Brain microvascular endothelial cell (primary cell): Measurements from ENCODE around the gene USP10.

Experiments
- DNase-seq: peaks from one replicate; pipeline ENCODE4 v3.0.0-alpha.2; 2020
- H3K27ac ChIP-seq: fragments of 250-450 bp; sonication (Bioruptor Pico); 2 replicates; pipeline ENCODE4 v1.5.1; 2020; ENCODE audit warnings: mild to moderate bottlenecking, moderate library complexity
- H3K27me3 ChIP-seq: fragments of 250-450 bp; sonication (Bioruptor Pico); replicated peaks from 2 replicates; pipeline ENCODE4 v1.5.1; 2020; ENCODE audit warnings: mild to moderate bottlenecking
- H3K36me3 ChIP-seq: fragments of 250-450 bp; sonication (Bioruptor Pico); replicated peaks from 2 replicates; pipeline ENCODE4 v1.5.1; 2020; ENCODE audit warnings: mild to moderate bottlenecking
- H3K4me3 ChIP-seq: 2 replicates; pipeline ENCODE4 v1.5.1; 2011; ENCODE audit warnings: low read depth, mild to moderate bottlenecking, control low read depth, low read length, moderate library complexity
- in situ Hi-C: cut with HindIII; loops from 2 replicates; pipeline ENCODE4 v1.10.0; 2017; ENCODE audit warnings: low sequenced_read_pairs, low pct_ligation_motif_present
- TF ChIP-seq, protein P1 (sequence below): IDR thresholded peaks from 2 replicates; pipeline ENCODE4 v1.5.1; 2011; ENCODE audit warnings: low read depth, mild to moderate bottlenecking, moderate library complexity, low read length, control low read depth, inconsistent platforms; ENCODE audit errors: missing control alignments

USP10 gene

DNA sequence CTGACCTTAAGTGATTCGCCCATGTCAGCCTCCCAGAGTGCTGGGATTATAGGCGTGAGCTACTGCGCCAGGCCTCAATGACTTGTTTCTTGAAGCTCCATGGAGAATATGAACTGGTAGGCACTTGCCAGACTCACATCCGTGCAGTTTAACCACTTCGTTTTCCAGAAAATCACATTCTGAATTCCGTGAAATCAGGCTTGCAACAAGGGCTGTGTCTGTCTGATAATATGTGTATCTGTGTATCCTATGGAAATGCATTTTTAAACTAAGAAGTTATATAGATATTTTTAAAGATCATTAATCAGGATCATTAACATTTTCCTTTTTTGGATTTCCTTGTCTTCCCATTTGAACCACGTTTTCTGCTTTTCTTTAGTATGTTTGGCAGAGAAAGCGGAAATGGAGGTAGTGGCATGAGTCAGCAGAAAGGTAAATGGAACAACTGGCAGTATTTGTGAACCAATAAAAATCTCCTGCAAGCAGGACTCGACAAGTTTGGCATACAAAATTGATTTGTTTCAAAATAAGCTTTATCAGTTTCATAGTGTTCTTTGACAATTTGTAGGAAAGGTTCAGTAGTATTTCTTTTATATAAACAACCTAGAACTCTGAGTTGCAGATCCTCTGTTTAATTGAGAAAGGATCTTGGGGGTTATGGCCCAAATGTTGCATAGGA lies 33.0 kb downstream of the USP10 start:
- peak overlapping the region; percentile 47 for H3K27ac ChIP-seq
- DNase-seq, result no peak
- H3K36me3 ChIP-seq, result peaks cover 2% of the 10 kb centered on the region
- in situ Hi-C loops, result loop anchor here (25.0 kb wide), 1 partner anchor 121 kb away; the partner anchor contains the start of gene COTL1
- H3K27me3 ChIP-seq, result no peaks in the 10 kb centered on the region
- TF ChIP-seq, protein P1, sequence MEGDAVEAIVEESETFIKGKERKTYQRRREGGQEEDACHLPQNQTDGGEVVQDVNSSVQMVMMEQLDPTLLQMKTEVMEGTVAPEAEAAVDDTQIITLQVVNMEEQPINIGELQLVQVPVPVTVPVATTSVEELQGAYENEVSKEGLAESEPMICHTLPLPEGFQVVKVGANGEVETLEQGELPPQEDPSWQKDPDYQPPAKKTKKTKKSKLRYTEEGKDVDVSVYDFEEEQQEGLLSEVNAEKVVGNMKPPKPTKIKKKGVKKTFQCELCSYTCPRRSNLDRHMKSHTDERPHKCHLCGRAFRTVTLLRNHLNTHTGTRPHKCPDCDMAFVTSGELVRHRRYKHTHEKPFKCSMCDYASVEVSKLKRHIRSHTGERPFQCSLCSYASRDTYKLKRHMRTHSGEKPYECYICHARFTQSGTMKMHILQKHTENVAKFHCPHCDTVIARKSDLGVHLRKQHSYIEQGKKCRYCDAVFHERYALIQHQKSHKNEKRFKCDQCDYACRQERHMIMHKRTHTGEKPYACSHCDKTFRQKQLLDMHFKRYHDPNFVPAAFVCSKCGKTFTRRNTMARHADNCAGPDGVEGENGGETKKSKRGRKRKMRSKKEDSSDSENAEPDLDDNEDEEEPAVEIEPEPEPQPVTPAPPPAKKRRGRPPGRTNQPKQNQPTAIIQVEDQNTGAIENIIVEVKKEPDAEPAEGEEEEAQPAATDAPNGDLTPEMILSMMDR, result no peak
- H3K4me3 ChIP-seq, result no peak overlapping the region

GRCh38 chr16:84735849-84736586 lies 36.2 kb downstream of the USP10 start:
- Histone ChIP-seq H3K4me3 (no peak overlapping the region), H3K36me3 (peaks cover 2% of the 10 kb centered on the region), H3K27me3 (no peaks in the 10 kb centered on the region), H3K27ac (no peak overlapping the region)
- TF ChIP-seq, protein P1, result peak; percentile 14
- no peak for DNase-seq
- in situ Hi-C loops, result loop anchor here (25.0 kb wide), 1 partner anchor 124 kb away; the partner anchor contains the start of gene COTL1

- Histone ChIP-seq H3K27ac (no peak overlapping the region), H3K36me3 (peaks cover 2% of the 10 kb centered on the region), H3K4me3 (no peak overlapping the region), H3K27me3 (no peaks in the 10 kb centered on the region)
- in situ Hi-C loops, result loop anchor here (25.0 kb wide), 1 partner anchor 125 kb away; the partner anchor contains the start of gene COTL1
- no peak for DNase-seq
- TF ChIP-seq, protein P1, result no peak
Measured at GRCh38 chr16:84737192-84738011, 37.6 kb downstream of the USP10 start.

DNA sequence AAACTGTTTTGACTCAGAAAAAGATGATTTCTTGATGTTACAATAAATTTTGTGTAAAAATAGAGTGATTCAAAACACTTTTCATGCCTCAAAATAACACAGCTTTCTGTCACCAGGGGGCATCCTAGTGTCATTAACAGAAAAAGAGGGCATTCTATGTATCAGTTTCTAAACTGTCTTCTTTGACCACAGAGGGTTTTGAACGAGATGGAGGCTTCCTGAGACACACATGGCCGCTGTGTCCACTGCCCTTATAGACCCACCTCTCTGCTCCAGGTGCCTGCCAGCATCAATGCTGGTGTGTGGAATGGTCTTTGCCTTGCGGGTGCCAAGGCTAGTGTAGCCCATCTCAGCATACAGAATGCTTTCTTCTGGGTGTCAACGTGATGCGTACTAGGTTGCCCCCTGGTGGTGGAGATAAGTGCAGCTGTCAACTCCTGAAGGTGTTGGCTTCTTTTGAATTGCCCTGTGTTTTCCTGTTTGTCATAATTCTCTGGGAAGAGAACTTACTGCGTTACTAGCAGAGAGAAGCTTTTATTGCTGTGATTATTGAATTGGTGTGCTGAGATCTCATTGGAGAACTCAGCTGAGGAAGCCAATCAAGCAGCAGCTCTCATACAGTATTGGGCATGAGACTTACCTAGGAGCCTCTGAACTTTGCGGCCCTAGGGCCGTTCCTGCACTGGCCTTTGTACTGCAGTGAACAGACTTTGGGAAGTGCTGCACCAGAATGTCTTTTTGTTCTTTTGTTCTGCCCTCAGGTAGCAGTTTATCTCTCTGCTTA lies 38.6 kb downstream of the USP10 start:
- in situ Hi-C loops, result loop anchor here (25.0 kb wide), 1 partner anchor 126 kb away; the partner anchor contains the start of gene COTL1
- TF ChIP-seq, protein P1, result peak; percentile 91
- peak; percentile 82 for DNase-seq
- H3K36me3 ChIP-seq, result peaks cover 2% of the 10 kb centered on the region
- H3K27ac ChIP-seq, result peak overlapping the region; percentile 84
- no peaks in the 10 kb centered on the region for H3K27me3 ChIP-seq
- H3K4me3 ChIP-seq, result no peak overlapping the region
